ENCODE measurements around the gene TRAPPC2B. TPM values are rescaled to one million over a fixed set of nuclear protein-coding genes. Genes with fewer than 3 reads are reported as not detected.
"Not testable (repeated sequence)": the region's sequence is repeated elsewhere in the genome, so short reads cannot be mapped to it uniquely, and the experiment has no call there.

The TRAPPC2B gene
- total RNA-seq, 1 experiment from 2014 or later = 11.7 TPM

DNA sequence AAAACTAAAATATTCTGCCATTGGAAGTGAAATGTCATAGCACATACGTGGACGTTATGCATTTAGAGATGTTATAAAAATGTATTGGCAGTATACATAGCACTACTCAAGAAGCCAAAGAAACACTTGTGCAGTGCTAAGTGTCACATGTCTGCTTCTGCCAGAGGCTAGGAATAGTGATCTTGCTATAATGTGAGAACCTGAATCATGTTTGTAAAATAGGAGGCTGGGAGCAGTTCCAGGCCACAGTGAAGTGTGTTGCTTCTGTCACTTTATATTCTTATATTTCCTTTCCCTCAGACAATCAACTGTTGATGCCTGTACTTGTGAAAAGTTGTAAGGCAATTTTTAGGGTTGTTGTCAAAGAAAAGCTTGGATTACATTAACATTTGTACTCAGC lies 3.4 kb downstream of the TRAPPC2B start:
- peaks cover 23% of the 10 kb centered on the region for H3K9me3 Mint-ChIP-seq (ENCODE audit: low read depth, unreplicated experiment)
- peaks cover 33% of the 10 kb centered on the region for H3K36me3 Mint-ChIP-seq (ENCODE audit: insufficient read depth, unreplicated experiment)
- TF ChIP-seq, protein P1, sequence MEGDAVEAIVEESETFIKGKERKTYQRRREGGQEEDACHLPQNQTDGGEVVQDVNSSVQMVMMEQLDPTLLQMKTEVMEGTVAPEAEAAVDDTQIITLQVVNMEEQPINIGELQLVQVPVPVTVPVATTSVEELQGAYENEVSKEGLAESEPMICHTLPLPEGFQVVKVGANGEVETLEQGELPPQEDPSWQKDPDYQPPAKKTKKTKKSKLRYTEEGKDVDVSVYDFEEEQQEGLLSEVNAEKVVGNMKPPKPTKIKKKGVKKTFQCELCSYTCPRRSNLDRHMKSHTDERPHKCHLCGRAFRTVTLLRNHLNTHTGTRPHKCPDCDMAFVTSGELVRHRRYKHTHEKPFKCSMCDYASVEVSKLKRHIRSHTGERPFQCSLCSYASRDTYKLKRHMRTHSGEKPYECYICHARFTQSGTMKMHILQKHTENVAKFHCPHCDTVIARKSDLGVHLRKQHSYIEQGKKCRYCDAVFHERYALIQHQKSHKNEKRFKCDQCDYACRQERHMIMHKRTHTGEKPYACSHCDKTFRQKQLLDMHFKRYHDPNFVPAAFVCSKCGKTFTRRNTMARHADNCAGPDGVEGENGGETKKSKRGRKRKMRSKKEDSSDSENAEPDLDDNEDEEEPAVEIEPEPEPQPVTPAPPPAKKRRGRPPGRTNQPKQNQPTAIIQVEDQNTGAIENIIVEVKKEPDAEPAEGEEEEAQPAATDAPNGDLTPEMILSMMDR (IDR thresholded peaks at IDR 0.05; ENCODE audit: unreplicated experiment) = no peak
- no peak overlapping the region for H3K27ac Mint-ChIP-seq (ENCODE audit: unreplicated experiment)
- H3K27me3 Mint-ChIP-seq (ENCODE audit: unreplicated experiment) = no peaks in the 10 kb centered on the region
- intact Hi-C loops (cut with micrococcal nuclease; ENCODE audit: unreplicated experiment) = no loop called here
- DNase-seq = no peak
- no peak overlapping the region for H3K4me3 Mint-ChIP-seq (ENCODE audit: low read depth, unreplicated experiment)
- CTCF ChIA-PET = no interaction called here
- BruUV-seq (replicated peaks) = no TSS peak
- peaks cover 21% of the 10 kb centered on the region for H3K4me1 Mint-ChIP-seq (ENCODE audit: low read depth, unreplicated experiment)

DNA sequence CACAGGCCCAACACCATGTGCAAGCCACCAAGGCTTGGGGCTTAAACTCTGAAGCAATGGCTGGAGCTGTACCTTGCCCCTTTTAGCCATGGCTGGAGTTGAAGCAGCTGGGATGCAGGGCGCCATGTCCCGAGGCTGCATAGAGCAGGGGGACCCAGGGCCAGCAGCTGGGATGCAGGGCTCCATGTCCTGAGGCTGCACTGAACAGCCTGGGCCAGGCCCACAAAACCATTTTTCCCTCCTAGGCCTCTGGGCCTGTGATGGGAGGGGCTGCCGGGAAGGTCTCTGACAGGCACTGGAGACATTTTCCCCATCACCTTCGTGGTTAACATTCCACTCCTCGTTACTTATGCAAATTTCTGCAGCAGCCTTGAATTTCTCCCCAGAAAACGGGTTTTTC lies 10.8 kb downstream of the TRAPPC2B start:
- no peak overlapping the region for H3K27ac Mint-ChIP-seq (ENCODE audit: unreplicated experiment)
- TF ChIP-seq, protein P1 (IDR thresholded peaks at IDR 0.05; ENCODE audit: unreplicated experiment) = no peak
- intact Hi-C loops (cut with micrococcal nuclease; ENCODE audit: unreplicated experiment) = no loop called here
- CTCF ChIA-PET = no interaction called here
- no peak for DNase-seq
- H3K27me3 Mint-ChIP-seq (ENCODE audit: unreplicated experiment) = no peaks in the 10 kb centered on the region
- peaks cover 31% of the 10 kb centered on the region for H3K9me3 Mint-ChIP-seq (ENCODE audit: low read depth, unreplicated experiment)
- H3K36me3 Mint-ChIP-seq (ENCODE audit: insufficient read depth, unreplicated experiment) = peaks cover 20% of the 10 kb centered on the region
- H3K4me3 Mint-ChIP-seq (ENCODE audit: low read depth, unreplicated experiment) = no peak overlapping the region
- no TSS peak for BruUV-seq (replicated peaks)
- no peaks in the 10 kb centered on the region for H3K4me1 Mint-ChIP-seq (ENCODE audit: low read depth, unreplicated experiment)

DNA sequence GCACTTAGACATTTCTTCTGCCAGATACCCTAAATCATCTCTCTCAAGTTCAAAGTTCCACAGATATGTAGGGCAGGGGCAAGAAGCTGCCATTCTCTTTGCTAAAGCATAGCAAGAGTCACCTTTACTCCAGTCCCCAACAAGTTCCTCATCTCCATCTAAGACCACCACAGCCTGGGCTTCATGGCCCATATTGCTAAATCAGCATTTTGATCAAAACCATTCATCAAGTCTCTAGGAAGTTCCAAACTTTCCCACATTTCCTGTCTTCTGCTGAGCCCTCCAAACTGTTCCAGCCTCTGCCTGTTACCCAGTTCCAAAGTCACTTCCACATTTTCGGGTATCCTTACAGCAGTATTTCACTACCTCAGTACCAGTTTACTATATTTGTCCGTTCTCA lies 11.3 kb downstream of the TRAPPC2B start:
- peaks cover 20% of the 10 kb centered on the region for H3K36me3 Mint-ChIP-seq (ENCODE audit: insufficient read depth, unreplicated experiment)
- H3K4me3 Mint-ChIP-seq (ENCODE audit: low read depth, unreplicated experiment); H3K27ac Mint-ChIP-seq (ENCODE audit: unreplicated experiment); intact Hi-C loops (cut with micrococcal nuclease; ENCODE audit: unreplicated experiment); H3K4me1 Mint-ChIP-seq (ENCODE audit: low read depth, unreplicated experiment); BruUV-seq (replicated peaks); CTCF ChIA-PET; H3K27me3 Mint-ChIP-seq (ENCODE audit: unreplicated experiment); DNase-seq: not testable (repeated sequence)
- peaks cover 31% of the 10 kb centered on the region for H3K9me3 Mint-ChIP-seq (ENCODE audit: low read depth, unreplicated experiment)

DNA sequence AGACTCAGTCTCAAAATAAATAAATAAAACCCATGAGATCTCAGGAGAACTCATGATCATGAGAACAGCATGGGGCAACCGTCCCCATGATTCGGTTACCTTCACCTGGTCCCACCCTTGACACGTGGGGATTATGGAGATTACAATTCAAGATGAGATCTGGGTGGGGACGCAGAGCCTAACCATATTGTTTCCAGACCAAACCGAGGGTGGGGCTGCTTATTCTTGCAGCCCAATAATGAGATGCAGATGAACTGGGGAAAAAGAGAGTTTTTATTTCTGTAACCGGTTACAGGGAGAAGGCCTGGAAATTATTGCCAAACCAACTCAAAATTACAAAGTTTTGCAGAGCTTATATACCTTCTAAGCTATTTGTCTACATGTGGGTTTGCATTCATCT lies 12.8 kb downstream of the TRAPPC2B start:
- intact Hi-C loops (cut with micrococcal nuclease; ENCODE audit: unreplicated experiment) = no loop called here
- TF ChIP-seq, protein P1 (IDR thresholded peaks at IDR 0.05; ENCODE audit: unreplicated experiment) = no peak
- no peak for DNase-seq
- no TSS peak for BruUV-seq (replicated peaks)
- H3K4me3 Mint-ChIP-seq (ENCODE audit: low read depth, unreplicated experiment) = no peak overlapping the region
- H3K36me3 Mint-ChIP-seq (ENCODE audit: insufficient read depth, unreplicated experiment) = peaks cover 20% of the 10 kb centered on the region
- H3K27me3 Mint-ChIP-seq (ENCODE audit: unreplicated experiment) = no peaks in the 10 kb centered on the region
- CTCF ChIA-PET = no interaction called here
- peaks cover 31% of the 10 kb centered on the region for H3K9me3 Mint-ChIP-seq (ENCODE audit: low read depth, unreplicated experiment)
- H3K4me1 Mint-ChIP-seq (ENCODE audit: low read depth, unreplicated experiment) = no peaks in the 10 kb centered on the region
- no peak overlapping the region for H3K27ac Mint-ChIP-seq (ENCODE audit: unreplicated experiment)

DNA sequence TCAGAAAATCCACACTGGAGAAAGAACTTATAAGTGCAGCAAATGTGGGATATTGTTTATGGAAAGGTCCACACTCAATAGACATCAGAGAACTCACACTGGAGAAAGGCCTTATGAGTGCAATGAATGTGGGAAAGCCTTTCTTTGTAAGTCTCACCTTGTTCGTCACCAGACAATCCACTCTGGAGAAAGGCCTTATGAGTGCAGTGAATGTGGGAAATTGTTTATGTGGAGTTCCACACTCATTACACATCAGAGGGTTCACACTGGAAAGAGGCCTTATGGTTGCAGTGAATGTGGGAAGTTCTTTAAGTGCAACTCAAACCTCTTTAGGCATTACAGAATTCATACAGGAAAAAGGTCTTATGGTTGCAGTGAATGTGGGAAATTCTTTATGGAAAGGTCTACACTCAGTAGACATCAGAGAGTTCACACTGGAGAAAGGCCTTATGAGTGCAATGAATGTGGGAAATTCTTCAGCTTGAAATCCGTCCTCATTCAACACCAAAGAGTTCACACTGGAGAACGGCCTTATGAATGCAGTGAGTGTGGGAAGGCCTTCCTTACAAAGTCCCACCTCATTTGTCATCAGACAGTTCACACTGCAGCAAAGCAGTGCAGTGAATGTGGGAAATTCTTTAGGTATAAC lies 14.3 kb downstream of the TRAPPC2B start:
- Mint-ChIP-seq H3K9me3 (ENCODE audit: low read depth, unreplicated experiment) (peaks cover 20% of the 10 kb centered on the region), H3K36me3 (ENCODE audit: insufficient read depth, unreplicated experiment) (peaks cover 12% of the 10 kb centered on the region), H3K27me3 (ENCODE audit: unreplicated experiment) (no peaks in the 10 kb centered on the region), H3K27ac (ENCODE audit: unreplicated experiment) (no peak overlapping the region), H3K4me1 (ENCODE audit: low read depth, unreplicated experiment) (no peaks in the 10 kb centered on the region), H3K4me3 (ENCODE audit: low read depth, unreplicated experiment) (no peak overlapping the region)
- TF ChIP-seq, protein P1 (IDR thresholded peaks at IDR 0.05; ENCODE audit: unreplicated experiment) = no peak
- no peak for DNase-seq
- BruUV-seq (replicated peaks) = no TSS peak
- CTCF ChIA-PET = no interaction called here
- intact Hi-C loops (cut with micrococcal nuclease; ENCODE audit: unreplicated experiment) = no loop called here

Data from Calu3 (cell line).